ENCODE data around the gene SLC15A1. TPM values are rescaled to one million over a fixed set of nuclear protein-coding genes. Genes with fewer than 3 reads are reported as not detected.

The SLC15A1 gene
- total RNA-seq, 2 donors from 2014 or later = 0.34 to 1.3 TPM

DNA sequence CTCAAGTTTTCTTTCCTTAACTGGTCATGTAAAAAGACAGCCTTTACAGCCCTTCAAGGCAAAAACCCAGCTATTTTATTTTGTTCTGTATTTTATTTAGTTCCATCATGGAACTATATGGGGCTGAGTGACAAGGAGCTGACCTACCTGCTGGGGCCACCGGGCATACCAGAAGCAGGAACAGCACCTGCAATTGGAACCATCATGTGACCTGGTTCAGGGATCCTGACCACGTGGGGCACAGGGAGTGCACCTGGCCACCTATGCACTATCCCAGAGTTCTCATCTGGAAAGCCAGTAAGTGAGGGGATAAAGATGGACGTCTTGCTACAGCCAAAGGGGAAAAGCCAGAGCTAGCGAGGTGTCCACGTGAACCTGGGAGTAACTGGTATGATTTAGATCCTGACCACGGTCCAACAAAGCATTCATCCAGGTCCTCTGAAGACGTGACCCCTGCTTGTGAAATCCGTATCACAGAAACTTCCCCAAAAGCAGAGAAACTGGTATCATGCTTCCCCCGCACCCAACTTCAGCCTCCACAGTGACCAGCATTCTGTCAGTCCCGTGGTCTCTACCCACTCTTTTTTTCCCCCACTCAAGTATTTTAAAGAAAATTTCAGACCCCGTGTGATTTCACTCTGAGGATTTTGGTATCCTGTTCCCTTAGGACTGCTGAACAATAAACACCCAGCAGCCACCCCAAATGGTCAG lies 40.5 kb upstream of the SLC15A1 start:
- TF ChIP-seq, protein P1, sequence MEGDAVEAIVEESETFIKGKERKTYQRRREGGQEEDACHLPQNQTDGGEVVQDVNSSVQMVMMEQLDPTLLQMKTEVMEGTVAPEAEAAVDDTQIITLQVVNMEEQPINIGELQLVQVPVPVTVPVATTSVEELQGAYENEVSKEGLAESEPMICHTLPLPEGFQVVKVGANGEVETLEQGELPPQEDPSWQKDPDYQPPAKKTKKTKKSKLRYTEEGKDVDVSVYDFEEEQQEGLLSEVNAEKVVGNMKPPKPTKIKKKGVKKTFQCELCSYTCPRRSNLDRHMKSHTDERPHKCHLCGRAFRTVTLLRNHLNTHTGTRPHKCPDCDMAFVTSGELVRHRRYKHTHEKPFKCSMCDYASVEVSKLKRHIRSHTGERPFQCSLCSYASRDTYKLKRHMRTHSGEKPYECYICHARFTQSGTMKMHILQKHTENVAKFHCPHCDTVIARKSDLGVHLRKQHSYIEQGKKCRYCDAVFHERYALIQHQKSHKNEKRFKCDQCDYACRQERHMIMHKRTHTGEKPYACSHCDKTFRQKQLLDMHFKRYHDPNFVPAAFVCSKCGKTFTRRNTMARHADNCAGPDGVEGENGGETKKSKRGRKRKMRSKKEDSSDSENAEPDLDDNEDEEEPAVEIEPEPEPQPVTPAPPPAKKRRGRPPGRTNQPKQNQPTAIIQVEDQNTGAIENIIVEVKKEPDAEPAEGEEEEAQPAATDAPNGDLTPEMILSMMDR (IDR thresholded peaks at IDR 0.05) = no peak
- TF ChIP-seq POLR2AphosphoS5 (IDR thresholded peaks at IDR 0.05) (no peak), POLR2A (IDR thresholded peaks at IDR 0.05) (no peak)
- Histone ChIP-seq H3K4me3 (no peak overlapping the region), H3K4me1 (replicated peaks) (no peaks in the 10 kb centered on the region), H3K9me3 (no peaks in the 10 kb centered on the region), H3K27ac (no peak overlapping the region), H3K27me3 (replicated peaks; ENCODE audit: insufficient read depth) (no peaks in the 10 kb centered on the region), H3K36me3 (no peaks in the 10 kb centered on the region)
- no peak for DNase-seq (ENCODE audit: low spot score)
- intact Hi-C loops (cut with DNase I) = no loop called here
- 86% methylated on average over 11 of the region's 11 CpGs for WGBS

DNA sequence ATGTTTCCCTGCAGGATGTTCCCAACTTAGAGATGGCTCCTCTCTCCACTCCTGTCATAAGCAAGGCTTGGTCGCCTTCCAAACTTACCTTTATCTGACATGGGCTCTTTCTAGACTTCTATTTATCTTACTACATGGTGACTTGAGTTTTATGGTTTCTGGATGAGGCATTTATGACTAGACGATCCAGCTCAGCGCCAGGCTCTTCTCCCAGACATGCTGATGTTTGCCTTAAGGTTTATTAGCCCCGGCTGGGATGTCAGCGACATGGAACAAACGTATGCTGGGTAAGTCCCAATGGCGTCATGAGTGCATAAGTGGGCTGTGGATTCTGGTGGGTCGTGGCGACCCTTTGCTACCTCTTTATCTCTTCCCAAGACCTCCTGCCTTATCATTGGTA lies 39.8 kb upstream of the SLC15A1 start:
- H3K4me3 ChIP-seq = no peak overlapping the region
- H3K9me3 ChIP-seq = no peaks in the 10 kb centered on the region
- WGBS = 25% methylated on average over 9 of the region's 9 CpGs
- DNase-seq (ENCODE audit: low spot score) = peak; percentile 75
- no peaks in the 10 kb centered on the region for H3K27me3 ChIP-seq (replicated peaks; ENCODE audit: insufficient read depth)
- H3K36me3 ChIP-seq = no peaks in the 10 kb centered on the region
- TF ChIP-seq POLR2AphosphoS5 (IDR thresholded peaks at IDR 0.05) (peak; percentile 90), POLR2A (IDR thresholded peaks at IDR 0.05) (no peak)
- TF ChIP-seq, protein P1 (IDR thresholded peaks at IDR 0.05) = no peak
- H3K4me1 ChIP-seq (replicated peaks) = no peaks in the 10 kb centered on the region
- H3K27ac ChIP-seq = no peak overlapping the region
- intact Hi-C loops (cut with DNase I) = no loop called here

DNA sequence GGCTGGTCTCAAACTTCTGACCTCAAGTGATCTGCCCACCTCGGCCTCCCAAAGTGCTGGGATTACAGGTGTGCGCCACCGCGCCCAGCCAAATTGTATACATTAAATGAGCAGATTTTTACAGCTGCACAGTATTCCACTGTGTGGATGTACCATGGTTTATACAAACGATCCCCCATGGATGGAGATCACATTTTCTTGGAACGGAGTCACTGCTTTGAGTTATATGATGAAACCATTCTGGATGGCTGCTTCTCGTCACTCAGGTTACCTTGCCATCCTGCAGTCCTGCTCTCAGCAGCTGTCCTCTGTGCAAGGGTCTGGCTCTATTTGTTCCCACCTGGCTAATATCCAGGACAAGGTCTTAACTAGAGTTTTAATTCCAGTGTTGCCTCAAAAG lies 39.1 kb upstream of the SLC15A1 start:
- Histone ChIP-seq H3K27me3 (replicated peaks; ENCODE audit: insufficient read depth) (no peaks in the 10 kb centered on the region), H3K36me3 (no peaks in the 10 kb centered on the region), H3K9me3 (no peaks in the 10 kb centered on the region), H3K4me3 (no peak overlapping the region), H3K27ac (no peak overlapping the region), H3K4me1 (replicated peaks) (no peaks in the 10 kb centered on the region)
- TF ChIP-seq POLR2AphosphoS5 (IDR thresholded peaks at IDR 0.05) = no peak
- TF ChIP-seq, protein P1 (IDR thresholded peaks at IDR 0.05) = no peak
- no peak for TF ChIP-seq POLR2A (IDR thresholded peaks at IDR 0.05)
- DNase-seq (ENCODE audit: low spot score) = no peak
- WGBS = 99% methylated on average over 7 of the region's 7 CpGs
- intact Hi-C loops (cut with DNase I) = no loop called here

DNA sequence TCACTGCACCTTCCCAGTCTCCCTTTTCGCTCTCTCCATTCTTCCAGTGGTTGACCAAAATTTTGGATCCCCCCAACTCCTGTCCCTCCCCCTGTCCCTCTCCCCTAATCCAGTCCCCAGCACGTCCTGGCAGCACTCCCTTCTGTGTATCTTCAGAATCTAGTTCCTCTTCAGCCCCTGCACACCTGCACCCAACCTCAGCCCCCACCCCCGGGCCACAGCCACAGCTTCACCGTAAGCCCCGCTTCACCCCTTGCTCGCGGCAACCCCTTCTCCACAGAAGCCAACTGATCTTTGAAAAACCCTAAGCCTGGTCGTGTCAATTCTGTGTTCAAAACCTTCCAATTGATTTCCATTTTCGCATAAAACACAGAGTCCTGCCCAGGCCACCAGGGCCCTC lies 35.5 kb upstream of the SLC15A1 start:
- intact Hi-C loops (cut with DNase I) = no loop called here
- no peaks in the 10 kb centered on the region for H3K9me3 ChIP-seq
- H3K4me1 ChIP-seq (replicated peaks) = no peaks in the 10 kb centered on the region
- H3K36me3 ChIP-seq = no peaks in the 10 kb centered on the region
- 85% methylated on average over 9 of the region's 9 CpGs for WGBS
- DNase-seq (ENCODE audit: low spot score) = no peak
- H3K4me3 ChIP-seq = no peak overlapping the region
- H3K27me3 ChIP-seq (replicated peaks; ENCODE audit: insufficient read depth) = no peaks in the 10 kb centered on the region
- H3K27ac ChIP-seq = no peak overlapping the region
- TF ChIP-seq, protein P1 (IDR thresholded peaks at IDR 0.05) = no peak
- TF ChIP-seq POLR2A (IDR thresholded peaks at IDR 0.05) = no peak
- no peak for TF ChIP-seq POLR2AphosphoS5 (IDR thresholded peaks at IDR 0.05)

DNA sequence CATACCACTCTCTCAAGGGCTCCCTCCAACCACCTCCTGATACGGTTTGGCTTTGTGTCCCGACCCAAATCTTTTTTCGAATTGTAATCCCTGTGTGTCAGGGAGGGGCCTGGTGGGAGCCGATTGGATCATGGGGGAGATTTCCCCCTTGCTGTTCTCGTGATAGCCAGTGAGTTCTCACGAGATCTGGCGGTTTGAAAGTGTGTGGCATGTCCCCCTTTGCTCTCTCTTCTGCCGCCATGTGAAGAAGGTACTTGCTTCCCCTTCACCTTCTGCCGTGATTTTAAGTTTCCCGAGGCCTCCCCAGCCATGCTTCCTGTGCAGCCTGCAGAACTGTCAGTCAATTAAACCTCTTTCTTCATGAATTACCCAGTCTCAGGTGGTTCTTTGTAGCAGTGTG lies 34.7 kb upstream of the SLC15A1 start:
- Histone ChIP-seq H3K27me3 (replicated peaks; ENCODE audit: insufficient read depth) (no peaks in the 10 kb centered on the region), H3K9me3 (no peaks in the 10 kb centered on the region), H3K4me1 (replicated peaks) (no peaks in the 10 kb centered on the region), H3K36me3 (no peaks in the 10 kb centered on the region), H3K4me3 (no peak overlapping the region), H3K27ac (no peak overlapping the region)
- 83% methylated on average over 10 of the region's 10 CpGs for WGBS
- no peak for DNase-seq (ENCODE audit: low spot score)
- intact Hi-C loops (cut with DNase I) = no loop called here
- TF ChIP-seq POLR2A (IDR thresholded peaks at IDR 0.05) (no peak), POLR2AphosphoS5 (IDR thresholded peaks at IDR 0.05) (no peak)
- TF ChIP-seq, protein P1 (IDR thresholded peaks at IDR 0.05) = no peak
